Hepatocyte (in vitro differentiated cells): ENCODE measurements around the gene PALLD.

Source experiments
- EZH2 ChIP-seq: fragments of 200-600 bp; sonication (generic); IDR thresholded peaks from 2 replicates; pipeline ENCODE4 v1.6.1; 2016; ENCODE audit warnings: antibody characterized with exemption, mild to moderate bottlenecking, borderline replicate concordance
- TF ChIP-seq, protein P1 (sequence below): fragments of 200-600 bp; sonication (generic); IDR thresholded peaks from 2 replicates; pipeline ENCODE4 v1.5.1; 2016; ENCODE audit warnings: antibody characterized with exemption, mild to moderate bottlenecking; ENCODE audit not compliant: poor library complexity

DNA sequence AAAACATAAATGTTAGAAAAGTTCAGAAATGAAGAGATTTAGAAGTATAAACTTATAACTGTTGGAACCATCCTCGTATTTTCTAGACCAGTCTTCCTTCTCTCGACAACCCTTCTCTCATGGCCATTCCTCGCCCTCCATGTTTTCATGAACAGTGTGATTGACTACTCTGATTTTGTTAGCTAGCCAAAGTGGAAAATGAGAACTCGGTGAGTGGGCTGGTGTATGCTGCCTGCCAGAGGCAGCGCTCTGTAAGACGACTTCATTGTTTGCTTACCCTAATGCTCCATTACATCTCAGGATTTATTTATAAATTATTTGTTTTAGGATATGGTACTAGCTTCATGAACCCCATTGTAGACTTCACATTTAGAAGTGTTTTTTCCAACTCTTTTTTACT lies 360.2 kb downstream of the PALLD start:
- TF ChIP-seq, protein P1, sequence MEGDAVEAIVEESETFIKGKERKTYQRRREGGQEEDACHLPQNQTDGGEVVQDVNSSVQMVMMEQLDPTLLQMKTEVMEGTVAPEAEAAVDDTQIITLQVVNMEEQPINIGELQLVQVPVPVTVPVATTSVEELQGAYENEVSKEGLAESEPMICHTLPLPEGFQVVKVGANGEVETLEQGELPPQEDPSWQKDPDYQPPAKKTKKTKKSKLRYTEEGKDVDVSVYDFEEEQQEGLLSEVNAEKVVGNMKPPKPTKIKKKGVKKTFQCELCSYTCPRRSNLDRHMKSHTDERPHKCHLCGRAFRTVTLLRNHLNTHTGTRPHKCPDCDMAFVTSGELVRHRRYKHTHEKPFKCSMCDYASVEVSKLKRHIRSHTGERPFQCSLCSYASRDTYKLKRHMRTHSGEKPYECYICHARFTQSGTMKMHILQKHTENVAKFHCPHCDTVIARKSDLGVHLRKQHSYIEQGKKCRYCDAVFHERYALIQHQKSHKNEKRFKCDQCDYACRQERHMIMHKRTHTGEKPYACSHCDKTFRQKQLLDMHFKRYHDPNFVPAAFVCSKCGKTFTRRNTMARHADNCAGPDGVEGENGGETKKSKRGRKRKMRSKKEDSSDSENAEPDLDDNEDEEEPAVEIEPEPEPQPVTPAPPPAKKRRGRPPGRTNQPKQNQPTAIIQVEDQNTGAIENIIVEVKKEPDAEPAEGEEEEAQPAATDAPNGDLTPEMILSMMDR: no peak
- TF ChIP-seq EZH2: no peak
